Right cardiac atrium (tissue), 5 donors: ENCODE measurements around the gene INPP4B. TPM values are rescaled to one million over a fixed set of nuclear protein-coding genes. Genes with fewer than 3 reads are reported as not detected.

ENCODE experiments used
- ATAC-seq, 2 donors: fragments of 200-7000 bp; cut with Tn5 transposase; one replicate each; pipeline versions ENCODE4 v1.8.0 to v1.9.1; 2020; ENCODE audit warnings: moderate library complexity in 2 of 2, mild to moderate bottlenecking in 1 of 2
- DNase-seq, 3 donors: peaks; one replicate each; pipeline ENCODE4 v3.0.0-alpha.2; 2020
- H3K27ac ChIP-seq: one replicate; pipeline ENCODE4 v1.5.1; 2013; ENCODE audit warnings: mild to moderate bottlenecking, low read length, control low read depth, moderate library complexity
- H3K27me3 ChIP-seq: one replicate; pipeline ENCODE4 v1.6.1; 2013; ENCODE audit not compliant: control insufficient read depth, insufficient read depth
- H3K4me1 ChIP-seq: one replicate; pipeline ENCODE4 v1.6.1; 2013; ENCODE audit warnings: low read length; ENCODE audit not compliant: control insufficient read depth, insufficient read depth
- H3K4me3 ChIP-seq: one replicate; pipeline ENCODE4 v1.5.1; 2013; ENCODE audit warnings: low read length, control low read depth
- H3K9me3 ChIP-seq: one replicate; pipeline ENCODE4 v1.6.1; 2013; ENCODE audit warnings: low read length; ENCODE audit not compliant: control insufficient read depth
- WGBS: extraction: QIAGEN DNeasy Blood & Tissue Kit; methylation state at CpG from one replicate; pipeline ENCODE4 v1.1.7; 2013; 5-methylcytosine and 5-hydroxymethylcytosine counted together
- intact Hi-C, 4 donors: fragments of 100-400 bp; cut with DNase I; formaldehyde crosslinking; loops; one replicate each; pipeline versions ENCODE4 v1.11.0 to v1.14.0; 2022 to 2023
- polyA plus RNA-seq: library from polyadenylated mRNA; stranded (reverse); fragments of 200-250 nt; gene quantifications from one replicate; pipeline ENCODE4 v1.2.3, GENCODE V29; 2013
- total RNA-seq, 4 donors: library from RNA; stranded (reverse); fragmentation: NEBNext Ultra II Directional; extraction: Animal tissue kit (Norgen Biotek cat#: 25700); gene quantifications; one replicate each; pipeline ENCODE4 v1.2.1, GENCODE V29; 2021
- donor health status: healthy with polysubstance abuse.
- donor health status: DM: no; HTN: yes; CAD: no.
- donor health status: DM: no; HTN: no; CAD: no.
- donor health status: DM: no; HTN: yes; CAD: no; lungs with severe emphysema.
- donor health status: DM: yes; HTN: yes; CAD: no.

INPP4B gene
- total and polyA plus RNA-seq, 5 donors, result 2.9 to 13.2 (median 7.0) TPM

- 93% methylated on average over 3 of the region's 3 CpGs for WGBS
- Histone ChIP-seq H3K4me1 (no peaks in the 10 kb centered on the region), H3K27me3 (no peaks in the 10 kb centered on the region), H3K9me3 (no peaks in the 10 kb centered on the region), H3K27ac (no peak overlapping the region), H3K4me3 (no peak overlapping the region)
- intact Hi-C loops, result no loop called here
- DNase-seq (no peak), ATAC-seq (no peak)
Observed at GRCh38 chr4:142420311-142421095, 425.6 kb downstream of the INPP4B start.

GRCh38 chr4:142419712-142420111 lies 426.4 kb downstream of the INPP4B start:
- Histone ChIP-seq H3K4me3 (no peak overlapping the region), H3K27me3 (no peaks in the 10 kb centered on the region), H3K9me3 (no peaks in the 10 kb centered on the region), H3K27ac (no peak overlapping the region), H3K4me1 (no peaks in the 10 kb centered on the region)
- intact Hi-C loops, result no loop called here
- WGBS, result 89% methylated on average over 1 of the region's 1 CpG
- no peak for ATAC-seq
- no peak for DNase-seq

GRCh38 chr4:142418697-142419096 lies 427.4 kb downstream of the INPP4B start:
- H3K4me1 ChIP-seq, result no peaks in the 10 kb centered on the region
- H3K4me3 ChIP-seq, result no peak overlapping the region
- no peaks in the 10 kb centered on the region for H3K27me3 ChIP-seq
- no peak overlapping the region for H3K27ac ChIP-seq
- no peaks in the 10 kb centered on the region for H3K9me3 ChIP-seq
- WGBS, result 81% methylated on average over 2 of the region's 2 CpGs
- no peak for ATAC-seq
- DNase-seq, result no peak
- intact Hi-C loops, result no loop called here

- no peaks in the 10 kb centered on the region for H3K4me1 ChIP-seq
- ATAC-seq (no peak), DNase-seq (no peak)
- H3K27me3 ChIP-seq, result no peaks in the 10 kb centered on the region
- WGBS, result 43% methylated on average over 5 of the region's 5 CpGs
- intact Hi-C loops, result no loop called here
- H3K9me3 ChIP-seq, result no peaks in the 10 kb centered on the region
- H3K4me3 ChIP-seq, result no peak overlapping the region
- no peak overlapping the region for H3K27ac ChIP-seq
Observed at GRCh38 chr4:142416711-142417275, 429.3 kb downstream of the INPP4B start.

GRCh38 chr4:142416121-142416520 lies 430.0 kb downstream of the INPP4B start:
- Histone ChIP-seq H3K27ac (no peak overlapping the region), H3K4me1 (no peaks in the 10 kb centered on the region), H3K4me3 (no peak overlapping the region), H3K27me3 (no peaks in the 10 kb centered on the region), H3K9me3 (no peaks in the 10 kb centered on the region)
- DNase-seq (no peak), ATAC-seq (no peak)
- intact Hi-C loops, result no loop called here
- 54% methylated on average over 1 of the region's 1 CpG for WGBS

GRCh38 chr4:142414366-142414990 lies 431.6 kb downstream of the INPP4B start:
- ATAC-seq (no peak), DNase-seq (no peak)
- Histone ChIP-seq H3K4me3 (no peak overlapping the region), H3K9me3 (no peaks in the 10 kb centered on the region), H3K27me3 (no peaks in the 10 kb centered on the region), H3K27ac (no peak overlapping the region), H3K4me1 (no peaks in the 10 kb centered on the region)
- WGBS, result 66% methylated on average over 4 of the region's 4 CpGs
- intact Hi-C loops, result no loop called here

GRCh38 chr4:142413485-142413884 lies 432.6 kb downstream of the INPP4B start:
- H3K4me3 ChIP-seq, result no peak overlapping the region
- H3K9me3 ChIP-seq, result no peaks in the 10 kb centered on the region
- intact Hi-C loops, result no loop called here
- ATAC-seq (no peak), DNase-seq (no peak)
- no peaks in the 10 kb centered on the region for H3K4me1 ChIP-seq
- H3K27ac ChIP-seq, result no peak overlapping the region
- no peaks in the 10 kb centered on the region for H3K27me3 ChIP-seq

- intact Hi-C loops, result no loop called here
- Histone ChIP-seq H3K4me1 (no peaks in the 10 kb centered on the region), H3K4me3 (no peak overlapping the region), H3K27ac (no peak overlapping the region), H3K27me3 (no peaks in the 10 kb centered on the region), H3K9me3 (no peaks in the 10 kb centered on the region)
- DNase-seq (no peak), ATAC-seq (no peak)
Observed at GRCh38 chr4:142411993-142412392, 434.1 kb downstream of the INPP4B start.

GRCh38 chr4:142408003-142408441 lies 438.1 kb downstream of the INPP4B start:
- H3K9me3 ChIP-seq, result no peaks in the 10 kb centered on the region
- intact Hi-C loops, result no loop called here
- no peak overlapping the region for H3K27ac ChIP-seq
- ATAC-seq (no peak), DNase-seq (no peak)
- WGBS, result 94% methylated on average over 5 of the region's 5 CpGs
- no peak overlapping the region for H3K4me3 ChIP-seq
- H3K4me1 ChIP-seq, result peaks cover 2% of the 10 kb centered on the region
- H3K27me3 ChIP-seq, result no peaks in the 10 kb centered on the region

- ATAC-seq (no peak), DNase-seq (no peak)
- intact Hi-C loops, result no loop called here
- Histone ChIP-seq H3K9me3 (no peaks in the 10 kb centered on the region), H3K27me3 (no peaks in the 10 kb centered on the region), H3K27ac (no peak overlapping the region), H3K4me1 (peaks cover 2% of the 10 kb centered on the region), H3K4me3 (no peak overlapping the region)
- WGBS, result 66% methylated on average over 2 of the region's 2 CpGs
Observed at GRCh38 chr4:142407596-142407995, 438.5 kb downstream of the INPP4B start.

GRCh38 chr4:142406917-142407501 lies 439.1 kb downstream of the INPP4B start:
- Histone ChIP-seq H3K4me1 (peaks cover 2% of the 10 kb centered on the region), H3K27ac (no peak overlapping the region), H3K4me3 (no peak overlapping the region), H3K27me3 (no peaks in the 10 kb centered on the region), H3K9me3 (no peaks in the 10 kb centered on the region)
- WGBS, result 59% methylated on average over 7 of the region's 7 CpGs
- ATAC-seq (no peak), DNase-seq (no peak)
- intact Hi-C loops, result no loop called here
